HCT116 (cell line): Measurements from ENCODE around the gene CRADD. TPM values are rescaled to one million over a fixed set of nuclear protein-coding genes. Genes with fewer than 3 reads are reported as not detected.

Source experiments
- ATAC-seq: fragments of 200-7000 bp; cut with Tn5 transposase; 2 replicates; pipeline ENCODE4 v1.9.1; 2020; ENCODE audit warnings: mild to moderate bottlenecking, moderate library complexity
- BruUV-seq: library from RNA; stranded (reverse); fragments of 400-500 nt; replicated peaks from 2 replicates; lab custom pipeline; 2021; lab: Mats Ljungman, UMichigan
- CTCF ChIA-PET: fragments of 300-600 bp; sonication (Branson Sonifier 250); formaldehyde crosslinking; loops from one replicate; lab custom pipeline; 2021; ENCODE audit warnings: antibody characterized with exemption; lab: Charles Lee
- POLR2A ChIA-PET: fragments of 300-600, 350-600 bp; sonication (Branson Sonifier 250); formaldehyde crosslinking; loops from one replicate; lab custom pipeline; 2021; ENCODE audit warnings: antibody characterized with exemption; lab: Charles Lee
- RAD21 ChIA-PET, 2 experiments: fragments of 300-600 bp; sonication (Branson Sonifier 250); formaldehyde crosslinking; loops; one replicate each; lab custom pipeline; 2023; ENCODE audit warnings: low total read pairs in 2 of 2; ENCODE audit not compliant: uncharacterized antibody in 2 of 2, unreplicated experiment in 2 of 2, low non-redundant PET in 1 of 2; lab: Charles Lee
- DNase-seq: peaks from one replicate; pipeline ENCODE4 v3.0.0-alpha.2; 2010; ENCODE audit warnings: low read depth, low spot score
- H2AFZ ChIP-seq: fragments of 200-600 bp; shearing (Covaris generic), sonication (generic); 2 replicates; pipeline ENCODE4 v1.6.1; 2017; ENCODE audit warnings: low read depth, mixed run types, mixed read lengths, antibody characterized with exemption, low read length; ENCODE audit not compliant: poor library complexity, severe bottlenecking
- H3K27ac ChIP-seq: 2 replicates; pipeline ENCODE4 v1.5.1; 2012; ENCODE audit warnings: low read depth, low read length
- H3K27me3 ChIP-seq: fragments of 200-600 bp; sonication (generic); 2 replicates; pipeline ENCODE4 v1.6.1; 2016; ENCODE audit warnings: mixed run types, low read length, mixed read lengths; ENCODE audit not compliant: insufficient read depth
- H3K36me3 ChIP-seq, 2 experiments: fragments of 200-500 bp in 1 of 2; fragments of 200-600 bp in 1 of 2; sonication (Bioruptor generic) in 1 of 2; sonication (generic) in 1 of 2; 2 replicates each; pipeline versions ENCODE4 v1.5.1 to v1.6.1; 2014 to 2016; ENCODE audit warnings: low read length in 2 of 2, inconsistent platforms in 1 of 2, mixed read lengths in 1 of 2, mixed run types in 1 of 2; ENCODE audit not compliant: insufficient read depth in 2 of 2, control insufficient read depth in 1 of 2
- H3K4me1 ChIP-seq, 2 experiments: fragments of 200-600 bp in 1 of 2; sonication (generic) in 1 of 2; 2 replicates each; pipeline versions ENCODE4 v1.5.1 to v1.6.1; 2012 to 2017; ENCODE audit warnings: low read length in 2 of 2, inconsistent platforms in 1 of 2, mild to moderate bottlenecking in 1 of 2, mixed read lengths in 1 of 2, mixed run types in 1 of 2, moderate library complexity in 1 of 2; ENCODE audit not compliant: insufficient read depth in 2 of 2, control insufficient read depth in 1 of 2
- H3K4me2 ChIP-seq: fragments of 200-600 bp; sonication (generic); 2 replicates; pipeline ENCODE4 v1.6.1; 2017; ENCODE audit warnings: mixed run types, low read length, mixed read lengths
- H3K4me3 ChIP-seq, 2 experiments: fragments of 200-600 bp in 1 of 2; sonication (generic) in 1 of 2; replicated peaks in 1 of 2; 2 replicates each; pipeline ENCODE4 v1.5.1; 2011 to 2016; ENCODE audit warnings: low read length in 2 of 2, control low read depth in 1 of 2, low read depth in 1 of 2, mild to moderate bottlenecking in 1 of 2, mixed read lengths in 1 of 2, mixed run types in 1 of 2
- H3K79me2 ChIP-seq: fragments of 200-600 bp; sonication (generic); 2 replicates; pipeline ENCODE4 v1.6.1; 2017; ENCODE audit warnings: mild to moderate bottlenecking, mixed run types, low read length, moderate library complexity, mixed read lengths; ENCODE audit not compliant: insufficient read depth
- H3K9ac ChIP-seq: fragments of 200-600 bp; sonication (generic); 2 replicates; pipeline ENCODE4 v1.6.1; 2016; ENCODE audit warnings: low read length, mixed read lengths
- H3K9me2 ChIP-seq: fragments of 200-600 bp; sonication (generic), shearing (Covaris generic); 2 replicates; pipeline ENCODE4 v1.6.1; 2017; ENCODE audit warnings: mixed run types, mild to moderate bottlenecking, moderate library complexity; ENCODE audit not compliant: insufficient read depth
- H3K9me3 ChIP-seq, 2 experiments: fragments of 200-500 bp in 1 of 2; fragments of 200-600 bp in 1 of 2; sonication (Bioruptor generic) in 1 of 2; sonication (generic) in 1 of 2; 2 replicates each; pipeline ENCODE4 v1.6.1; 2014 to 2017; ENCODE audit warnings: low read length in 2 of 2, mixed read lengths in 2 of 2, inconsistent platforms in 1 of 2, low read depth in 1 of 2, mild to moderate bottlenecking in 1 of 2, mixed run types in 1 of 2, moderate library complexity in 1 of 2; ENCODE audit not compliant: control insufficient read depth in 1 of 2, insufficient read depth in 1 of 2
- H4K20me1 ChIP-seq: fragments of 200-600 bp; sonication (generic), shearing (Covaris generic); 2 replicates; pipeline ENCODE4 v1.6.1; 2017; ENCODE audit warnings: mixed run types, mild to moderate bottlenecking, moderate library complexity; ENCODE audit not compliant: insufficient read depth
- ATF3 ChIP-seq: IDR thresholded peaks from 2 replicates; pipeline ENCODE4 v1.6.1; 2012
- CBX3 ChIP-seq: IDR thresholded peaks from 2 replicates; pipeline ENCODE4 v1.6.1; 2012; ENCODE audit warnings: low read depth
- CEBPB ChIP-seq: IDR thresholded peaks from 2 replicates; pipeline ENCODE4 v1.6.1; 2012; ENCODE audit warnings: low read depth
- EGR1 ChIP-seq: IDR thresholded peaks from 2 replicates; pipeline ENCODE4 v1.6.1; 2012; ENCODE audit warnings: low read depth
- ELF1 ChIP-seq: IDR thresholded peaks from 2 replicates; pipeline ENCODE4 v1.6.1; 2012; ENCODE audit warnings: low read depth, borderline replicate concordance
- EZH2 ChIP-seq: fragments of 200-600 bp; sonication (generic); IDR thresholded peaks from 2 replicates; pipeline ENCODE4 v1.6.1; 2017; ENCODE audit warnings: antibody characterized with exemption, mixed run types
- FOSL1 ChIP-seq: IDR thresholded peaks from 2 replicates; pipeline ENCODE4 v1.6.1; 2012; ENCODE audit warnings: low read depth
- JUND ChIP-seq: IDR thresholded peaks from 2 replicates; pipeline ENCODE4 v1.6.1; 2012
- REST ChIP-seq: IDR thresholded peaks from 2 replicates; pipeline ENCODE4 v1.6.1; 2012; ENCODE audit warnings: low read depth
- SIN3A ChIP-seq: IDR thresholded peaks from 2 replicates; pipeline ENCODE4 v1.6.1; 2012; ENCODE audit warnings: low read depth
- SP1 ChIP-seq: IDR thresholded peaks from 2 replicates; pipeline ENCODE4 v1.6.1; 2012; ENCODE audit warnings: low read depth
- SRF ChIP-seq: IDR thresholded peaks from 2 replicates; pipeline ENCODE4 v1.6.1; 2012; ENCODE audit warnings: low read depth
- ZFX ChIP-seq: fragments of 450-650 bp; IDR thresholded peaks from 2 replicates; pipeline ENCODE4 v1.6.1; 2017
- intact Hi-C: fragments of 100-400 bp; cut with micrococcal nuclease; formaldehyde crosslinking; loops from 2 replicates; pipeline ENCODE4 v1.10.0; 2022
- total RNA-seq: library from RNA; stranded (reverse); gene quantifications from one replicate; pipeline ENCODE4 v1.2.1, GENCODE V29; 2021; ENCODE audit not compliant: unreplicated experiment
- TF ChIP-seq, protein P1 (sequence below): IDR thresholded peaks from 2 replicates; pipeline ENCODE4 v1.6.1; 2012

Gene CRADD
- total RNA-seq, 1 experiment from 2014 or later = 12.2 TPM

DNA sequence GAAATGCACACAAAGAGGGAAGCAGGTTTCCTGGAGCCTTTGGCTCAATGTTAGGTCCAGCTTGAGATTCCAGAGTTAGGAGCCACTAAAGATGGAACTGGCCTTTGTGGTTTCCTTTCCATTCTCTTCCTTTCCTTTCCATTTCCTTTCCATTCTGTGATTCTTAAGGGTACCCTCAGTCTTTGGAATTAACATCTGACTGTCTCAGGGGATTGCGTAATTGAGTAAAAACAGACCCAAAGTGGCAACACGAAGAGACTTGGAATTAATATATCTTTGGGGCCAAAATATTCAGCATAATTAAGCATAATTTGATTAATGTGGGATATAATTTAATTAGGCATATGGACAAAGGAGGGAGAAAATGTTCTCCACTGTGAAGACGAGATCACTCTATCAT lies 205.6 kb downstream of the CRADD start:
- RAD21 ChIA-PET = no interaction called here
- ATAC-seq (no peak), DNase-seq (no peak)
- POLR2A ChIA-PET = no interaction called here
- H3K4me3 ChIP-seq = no peak overlapping the region
- no peaks in the 10 kb centered on the region for H3K79me2 ChIP-seq
- H3K9ac ChIP-seq = no peak overlapping the region
- no peak overlapping the region for H3K4me2 ChIP-seq
- H4K20me1 ChIP-seq = no peaks in the 10 kb centered on the region
- BruUV-seq = no TSS peak
- H3K36me3 ChIP-seq = no peaks in the 10 kb centered on the region
- no peak overlapping the region for H2AFZ ChIP-seq
- no peaks in the 10 kb centered on the region for H3K27me3 ChIP-seq
- H3K4me1 ChIP-seq = no peaks in the 10 kb centered on the region
- no peak overlapping the region for H3K27ac ChIP-seq
- H3K9me3 ChIP-seq = no peaks in the 10 kb centered on the region
- intact Hi-C loops = no loop called here
- H3K9me2 ChIP-seq = no peaks in the 10 kb centered on the region
- CTCF ChIA-PET = no interaction called here
- TF ChIP-seq ATF3 = no peak
- no peak for TF ChIP-seq JUND
- no peak for TF ChIP-seq CBX3
- no peak for TF ChIP-seq EGR1
- TF ChIP-seq, protein P1, sequence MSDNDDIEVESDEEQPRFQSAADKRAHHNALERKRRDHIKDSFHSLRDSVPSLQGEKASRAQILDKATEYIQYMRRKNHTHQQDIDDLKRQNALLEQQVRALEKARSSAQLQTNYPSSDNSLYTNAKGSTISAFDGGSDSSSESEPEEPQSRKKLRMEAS = no peak
- no peak for TF ChIP-seq ELF1
- TF ChIP-seq CEBPB = no peak
- no peak for TF ChIP-seq SP1
- no peak for TF ChIP-seq REST
- no peak for TF ChIP-seq FOSL1
- TF ChIP-seq SIN3A = no peak
- no peak for TF ChIP-seq ZFX
- no peak for TF ChIP-seq EZH2
- TF ChIP-seq SRF = no peak
- TF ChIP-seq, all 23 proteins: peak for 0
